Keratinocyte (primary cell): ENCODE data around the gene POU6F1. TPM values are rescaled to one million over a fixed set of nuclear protein-coding genes. Genes with fewer than 3 reads are reported as not detected.

Experiments
- DNase-seq: peaks from one replicate; pipeline ENCODE4 v3.0.0-alpha.2; 2011; ENCODE audit warnings: low read depth, missing footprints, low spot score
- FAIRE-seq: peaks from 2 replicates; lab custom pipeline; 2011; peaks lifted over from hg19 to GRCh38; lab: Jason Lieb, UNC
- H2AFZ ChIP-seq: 2 replicates; pipeline ENCODE4 v1.6.0; 2012; ENCODE audit warnings: low read length, control low read depth, inconsistent platforms; ENCODE audit not compliant: control insufficient read depth
- H3K27ac ChIP-seq: 2 replicates; pipeline ENCODE4 v1.5.1; 2011; ENCODE audit warnings: low read length; ENCODE audit not compliant: control insufficient read depth, insufficient read depth
- H3K27me3 ChIP-seq: 3 replicates; pipeline ENCODE4 v1.6.0; 2011; ENCODE audit warnings: low read length; ENCODE audit not compliant: control insufficient read depth, insufficient read depth; ENCODE audit errors: extremely low read depth
- H3K36me3 ChIP-seq, 2 experiments: 2 replicates in 1 of 2; 3 replicates in 1 of 2; pipeline ENCODE4 v1.5.1; 2011; ENCODE audit warnings: low read length in 2 of 2, mild to moderate bottlenecking in 1 of 2; ENCODE audit not compliant: control insufficient read depth in 2 of 2, insufficient read depth in 2 of 2; ENCODE audit errors: extremely low read depth in 1 of 2
- H3K4me1 ChIP-seq: 3 replicates; pipeline ENCODE4 v1.5.1; 2011; ENCODE audit warnings: low read length; ENCODE audit not compliant: control insufficient read depth, insufficient read depth; ENCODE audit errors: extremely low read depth
- H3K4me2 ChIP-seq: 3 replicates; pipeline ENCODE4 v1.6.0; 2011; ENCODE audit warnings: low read depth, low read length; ENCODE audit not compliant: control insufficient read depth, insufficient read depth; ENCODE audit errors: extremely low read depth
- H3K4me3 ChIP-seq, 3 experiments: fragments of 200-600 bp in 1 of 3; sonication (generic) in 1 of 3; 2 replicates in 2 of 3; 3 replicates in 1 of 3; pipeline ENCODE4 v1.5.1; 2011 to 2016; ENCODE audit warnings: low read length in 3 of 3, mild to moderate bottlenecking in 3 of 3, control low read depth in 2 of 3, inconsistent platforms in 1 of 3, low read depth in 1 of 3, mixed read lengths in 1 of 3, mixed run types in 1 of 3, moderate library complexity in 1 of 3; ENCODE audit not compliant: control insufficient read depth in 2 of 3, insufficient read depth in 2 of 3; ENCODE audit errors: extremely low read depth in 1 of 3
- H3K79me2 ChIP-seq: 2 replicates; pipeline ENCODE4 v1.6.0; 2012; ENCODE audit warnings: low read length; ENCODE audit not compliant: control insufficient read depth, insufficient read depth
- H3K9ac ChIP-seq: 3 replicates; pipeline ENCODE4 v1.6.0; 2011; ENCODE audit warnings: low read length; ENCODE audit not compliant: control insufficient read depth, insufficient read depth; ENCODE audit errors: extremely low read depth
- H3K9me1 ChIP-seq: 3 replicates; pipeline ENCODE4 v1.6.0; 2011; ENCODE audit warnings: low read length; ENCODE audit not compliant: control insufficient read depth, insufficient read depth; ENCODE audit errors: extremely low read depth
- H3K9me3 ChIP-seq: 2 replicates; pipeline ENCODE4 v1.5.1; 2012; ENCODE audit warnings: low read depth, low read length; ENCODE audit not compliant: control insufficient read depth
- H4K20me1 ChIP-seq: 3 replicates; pipeline ENCODE4 v1.6.0; 2011; ENCODE audit warnings: low read length; ENCODE audit not compliant: control insufficient read depth, insufficient read depth; ENCODE audit errors: extremely low read depth
- CTCF ChIP-seq, 3 experiments: IDR thresholded peaks in 1 of 3; conservative IDR thresholded peaks in 1 of 3; optimal IDR thresholded peaks in 1 of 3; 2 replicates in 2 of 3; 3 replicates in 1 of 3; pipeline versions ENCODE3 to v1.5.1; 2011; ENCODE audit warnings: low read length in 3 of 3, mild to moderate bottlenecking in 3 of 3, moderate library complexity in 2 of 3, control low read depth in 1 of 3, inconsistent platforms in 1 of 3; ENCODE audit not compliant: insufficient read depth in 2 of 3; ENCODE audit errors: extremely low read depth in 1 of 3
- EZH2 ChIP-seq: IDR thresholded peaks from one replicate; pipeline ENCODE4 v1.6.1; 2012; ENCODE audit warnings: inconsistent platforms, mild to moderate bottlenecking, low read length, moderate library complexity
- dilution Hi-C: fragments of 300-500 bp; cut with MboI; formaldehyde crosslinking; loops from one replicate; pipeline ENCODE4 v1.7.0; 2020; ENCODE audit warnings: low sequenced_read_pairs; ENCODE audit not compliant: extremely low pct_ligation_motif_present
- polyA plus RNA-seq, 5 experiments: library from polyadenylated mRNA; depleted of rRNA in 3 of 5; stranded (reverse) in 3 of 5; stranded (forward) in 1 of 5; unstranded in 1 of 5; fragments of >200 nt; gene quantifications; 1 replicate in 1 of 5; 2 replicates in 3 of 5; 3 replicates in 1 of 5; pipeline versions ENCODE4 v1.2.1 to v1.2.3, GENCODE V29; 2011 to 2012; ENCODE audit warnings: missing spikeins in 2 of 5, low read depth in 1 of 5, low replicate concordance in 1 of 5

The POU6F1 gene
- polyA plus RNA-seq, 1 donor (not counting 4 experiments of a cell fraction or from before 2014, with no cell fraction given), result 0.42 TPM

DNA sequence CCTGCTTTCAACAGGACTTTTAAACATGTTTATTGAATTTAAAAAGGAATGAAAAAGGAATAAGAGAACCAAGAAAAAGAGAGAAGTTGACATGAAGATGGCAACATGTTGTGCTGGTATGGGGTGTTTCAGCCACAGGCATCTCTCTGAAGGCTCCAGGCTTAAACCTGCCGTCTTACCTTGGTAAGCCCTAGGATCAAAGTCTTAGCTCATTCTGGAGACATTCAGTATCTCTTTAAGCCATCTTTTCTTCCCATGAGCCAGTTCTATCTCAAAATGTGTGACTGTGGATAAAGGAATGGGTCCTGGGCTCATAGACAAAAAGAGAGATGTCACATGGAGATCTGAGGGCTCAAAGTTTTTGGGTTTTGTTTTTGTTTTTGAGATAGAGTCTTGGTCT lies 43.4 kb downstream of the POU6F1 start:
- H2AFZ ChIP-seq, result no peak overlapping the region

DNA sequence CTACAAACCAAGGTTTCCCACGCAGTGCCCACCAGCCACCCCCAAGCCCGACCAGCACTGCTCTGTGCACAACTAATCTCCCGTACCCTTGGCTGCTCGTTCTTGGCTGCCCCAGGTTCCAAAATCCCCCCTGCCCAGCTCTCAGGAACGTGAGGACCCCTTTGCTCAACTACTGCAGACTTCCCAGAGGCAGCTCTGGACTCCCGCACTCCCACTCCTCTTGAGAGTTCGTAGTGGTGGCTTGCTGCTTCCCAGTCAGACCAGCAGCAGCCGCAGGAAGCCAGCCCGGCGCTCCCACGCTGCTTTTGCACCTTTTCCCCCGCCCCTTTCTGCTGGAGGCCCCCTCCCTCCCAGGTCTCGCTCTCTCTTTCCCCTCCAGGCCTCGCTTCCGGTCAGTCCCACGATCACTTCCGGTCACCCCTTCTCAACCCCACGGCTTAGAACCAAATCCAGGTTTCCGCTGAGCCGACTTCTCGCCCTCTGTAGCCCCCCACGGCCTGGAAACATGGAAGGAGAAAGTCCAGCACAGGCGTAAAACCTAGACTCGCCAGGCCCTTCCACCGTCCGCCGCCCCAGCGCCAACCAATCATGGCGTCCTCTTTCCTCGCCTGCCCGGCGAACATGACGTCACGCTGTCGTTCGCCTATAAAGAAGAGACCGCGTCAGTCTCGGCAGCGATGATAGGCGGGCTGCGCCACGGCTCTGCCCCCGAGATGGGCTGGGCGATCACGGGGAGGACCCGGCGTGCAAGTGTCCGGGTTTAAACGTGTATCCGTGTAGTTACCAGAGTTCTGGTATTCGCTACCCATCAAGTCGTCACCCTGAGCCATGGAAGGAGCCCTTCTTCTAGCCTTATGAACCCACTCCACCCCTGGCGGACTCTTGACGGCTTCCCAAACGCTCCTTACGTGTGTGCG lies 45.1 kb downstream of the POU6F1 start, which contains the start of gene TFCP2:
TFCP2 (minus strand) TSS at position 621 of the 917 bp plus-strand sequence. CDS start 713 bp downstream, outside the sequence.
- Histone ChIP-seq H3K9me3 (no peaks in the 10 kb centered on the region), H3K4me2 (peak within 1 kb of the TSS; percentile 89), H3K27me3 (no peaks in the 10 kb centered on the region), H3K79me2 (peaks cover 50% of the 10 kb centered on the region), H3K27ac (peak within 1 kb of the TSS; percentile 98), H3K9me1 (no peaks in the 10 kb centered on the region), H3K9ac (peak within 1 kb of the TSS; percentile 98), H3K4me1 (peaks cover 9% of the 10 kb centered on the region), H2AFZ (peak within 1 kb of the TSS; percentile 99), H4K20me1 (no peaks in the 10 kb centered on the region), H3K36me3 (peaks cover 0 to 2% of the 10 kb centered on the region in 2 experiments), H3K4me3 (peak within 1 kb of the TSS; percentile 65 to 92 (median 88))
- FAIRE-seq (no peak), DNase-seq (peak; percentile 67)
- TF ChIP-seq CTCF (optimal IDR thresholded peaks at IDR 0.05 in 1 of 3, IDR thresholded peaks at IDR 0.05 in 1 of 3, conservative IDR thresholded peaks at IDR 0.05 in 1 of 3; ENCODE audit: extremely low read depth in 1 of 3, insufficient read depth in 2 of 3, low read length in 3 of 3), result no peak
- TF ChIP-seq EZH2, result no peak
- dilution Hi-C loops, result no loop called here

More for the DNA sequence above, 43.4 kb downstream of the POU6F1 start:
- no peaks in the 10 kb centered on the region for H3K27me3 ChIP-seq
- H3K27ac ChIP-seq, result no peak overlapping the region
- no peak for DNase-seq
- H3K36me3 ChIP-seq, result no peaks in the 10 kb centered on the region
- H3K79me2 ChIP-seq, result peaks cover 33% of the 10 kb centered on the region
- TF ChIP-seq EZH2, result no peak
- TF ChIP-seq CTCF (optimal IDR thresholded peaks at IDR 0.05 in 1 of 3, IDR thresholded peaks at IDR 0.05 in 1 of 3, conservative IDR thresholded peaks at IDR 0.05 in 1 of 3; ENCODE audit: extremely low read depth in 1 of 3, insufficient read depth in 2 of 3, low read length in 3 of 3), result no peak
- H3K9me1 ChIP-seq, result no peaks in the 10 kb centered on the region
- H3K4me3 ChIP-seq, result no peak overlapping the region
- no peaks in the 10 kb centered on the region for H3K9me3 ChIP-seq
- H3K9ac ChIP-seq, result no peak overlapping the region
- no peaks in the 10 kb centered on the region for H4K20me1 ChIP-seq
- FAIRE-seq, result no peak
- dilution Hi-C loops, result no loop called here
- no peak overlapping the region for H3K4me2 ChIP-seq
- H3K4me1 ChIP-seq, result peaks cover 9% of the 10 kb centered on the region
